ENCODE measurements around the gene ARID4B.
"Not testable (repeated sequence)": the region's sequence is repeated elsewhere in the genome, so short reads cannot be mapped to it uniquely, and the experiment has no call there.

Gene ARID4B

GRCh38 chr1:235159930-235160329, 168.0 kb downstream of the ARID4B start:
- DNase-seq (ENCODE audit: low spot score), result not testable (repeated sequence)

GRCh38 chr1:235159284-235159683, 168.7 kb downstream of the ARID4B start:
- not testable (repeated sequence) for DNase-seq (ENCODE audit: low spot score)

GRCh38 chr1:235158680-235159079, 169.3 kb downstream of the ARID4B start:
- no peak for DNase-seq (ENCODE audit: low spot score)

- DNase-seq (ENCODE audit: low spot score), result no peak
Observed at GRCh38 chr1:235157150-235157549, 170.8 kb downstream of the ARID4B start.

- DNase-seq (ENCODE audit: low spot score), result no peak
Observed at GRCh38 chr1:235156740-235157139, 171.2 kb downstream of the ARID4B start.

GRCh38 chr1:235156265-235156664, 171.7 kb downstream of the ARID4B start:
- DNase-seq (ENCODE audit: low spot score), result no peak

GRCh38 chr1:235152235-235152634, 175.7 kb downstream of the ARID4B start:
- DNase-seq (ENCODE audit: low spot score), result no peak

- DNase-seq (ENCODE audit: low spot score), result no peak
Observed at GRCh38 chr1:235151033-235151432, 176.9 kb downstream of the ARID4B start.

- DNase-seq (ENCODE audit: low spot score), result no peak
Observed at GRCh38 chr1:235149824-235150223, 178.2 kb downstream of the ARID4B start.

- no peak for DNase-seq (ENCODE audit: low spot score)
Observed at GRCh38 chr1:235147269-235147668, 180.7 kb downstream of the ARID4B start.

- DNase-seq (ENCODE audit: low spot score), result no peak
Observed at GRCh38 chr1:235145639-235146038, 182.3 kb downstream of the ARID4B start.

- DNase-seq (ENCODE audit: low spot score), result no peak
Observed at GRCh38 chr1:235142991-235143390, 185.0 kb downstream of the ARID4B start.

GRCh38 chr1:235139315-235139714, 188.7 kb downstream of the ARID4B start:
- DNase-seq (ENCODE audit: low spot score), result no peak

GRCh38 chr1:235138821-235139220, 189.2 kb downstream of the ARID4B start:
- DNase-seq (ENCODE audit: low spot score), result no peak

- no peak for DNase-seq (ENCODE audit: low spot score)
Observed at GRCh38 chr1:235136111-235136510, 191.9 kb downstream of the ARID4B start.

- no peak for DNase-seq (ENCODE audit: low spot score)
Observed at GRCh38 chr1:235134171-235134570, 193.8 kb downstream of the ARID4B start.

GRCh38 chr1:235133086-235133485, 194.9 kb downstream of the ARID4B start:
- no peak for DNase-seq (ENCODE audit: low spot score)

GRCh38 chr1:235131961-235132360, 196.0 kb downstream of the ARID4B start:
- no peak for DNase-seq (ENCODE audit: low spot score)

- DNase-seq (ENCODE audit: low spot score), result no peak
Observed at GRCh38 chr1:235130766-235131270, 197.2 kb downstream of the ARID4B start.

GRCh38 chr1:235129774-235130570, 198.0 kb downstream of the ARID4B start:
- no peak for DNase-seq (ENCODE audit: low spot score)

GRCh38 chr1:235128456-235129328, 199.3 kb downstream of the ARID4B start, which contains the start of gene TOMM20:
Gene TOMM20, minus strand, starts transcription at chr1:235128837. Its CDS starts 122 bp downstream, at chr1:235128715.
- DNase-seq (ENCODE audit: low spot score), result peak; percentile 99

- no peak for DNase-seq (ENCODE audit: low spot score)
Observed at GRCh38 chr1:235127732-235128455, 200.1 kb downstream of the ARID4B start.
